Caki2 (cell line): ENCODE results near the gene CNIH1. TPM values are rescaled to one million over a fixed set of nuclear protein-coding genes. Genes with fewer than 3 reads are reported as not detected.

ENCODE experiments used
- DNase-seq: peaks from one replicate; pipeline ENCODE4 v3.0.0-alpha.2; 2015; ENCODE audit warnings: low read depth
- in situ Hi-C: cut with HindIII; loops from 2 replicates; pipeline ENCODE4 v1.10.0; 2016; ENCODE audit warnings: low sequenced_read_pairs, low pct_unique_long_range_greater_than_20kb, mixed read lengths
- total RNA-seq: library from RNA; depleted of rRNA; stranded (reverse); fragments of >200 nt; shearing (Covaris generic); gene quantifications from 2 replicates; pipeline ENCODE4 v1.2.3, GENCODE V29; 2014; ENCODE audit warnings: low replicate concordance; rRNA removed

The CNIH1 gene
- total RNA-seq = 114 and 150 TPM in 2 replicates

GRCh38 chr14:54440873-54441868 lies at the start of gene CNIH1:
Gene CNIH1 (minus strand): TSS chr14:54441374. CDS start chr14:54441327, 47 bp downstream.
- DNase-seq = peak; percentile 86
- in situ Hi-C loops = no loop called here

- in situ Hi-C loops = no loop called here
- DNase-seq = no peak
These were observed 49.4 kb upstream of the CNIH1 start for GRCh38 chr14:54490445-54491175.

- DNase-seq = no peak
- in situ Hi-C loops = no loop called here
These were observed 48.7 kb upstream of the CNIH1 start for GRCh38 chr14:54489731-54490444.

- in situ Hi-C loops = no loop called here
These were observed 48.1 kb upstream of the CNIH1 start for GRCh38 chr14:54489318-54489683.

GRCh38 chr14:54488646-54489317 lies 47.6 kb upstream of the CNIH1 start, which contains the start of gene GMFB:
Gene GMFB (minus strand): TSS chr14:54488980. CDS start chr14:54488927, 53 bp downstream.
- peak; percentile 96 for DNase-seq
- in situ Hi-C loops = no loop called here

More at GRCh38 chr14:54489318-54489683, 48.1 kb upstream of the CNIH1 start:
- no peak for DNase-seq

- in situ Hi-C loops = no loop called here
- no peak for DNase-seq
These were observed 47.1 kb upstream of the CNIH1 start for GRCh38 chr14:54488318-54488645.

GRCh38 chr14:54487771-54488170 lies 46.6 kb upstream of the CNIH1 start:
- in situ Hi-C loops = no loop called here
- DNase-seq = peak; percentile 64

GRCh38 chr14:54486685-54487084 lies 45.5 kb upstream of the CNIH1 start:
- no peak for DNase-seq

GRCh38 chr14:54483846-54484245 lies 42.7 kb upstream of the CNIH1 start:
- in situ Hi-C loops = no loop called here
- DNase-seq = no peak

More at GRCh38 chr14:54486685-54487084, 45.5 kb upstream of the CNIH1 start:
- in situ Hi-C loops = no loop called here

- in situ Hi-C loops = no loop called here
These were observed 42.0 kb upstream of the CNIH1 start for GRCh38 chr14:54483073-54483745.

GRCh38 chr14:54481695-54482094 lies 40.5 kb upstream of the CNIH1 start:
- DNase-seq = no peak
- in situ Hi-C loops = no loop called here

More at GRCh38 chr14:54483073-54483745, 42.0 kb upstream of the CNIH1 start:
- no peak for DNase-seq

GRCh38 chr14:54480830-54481562 lies 39.8 kb upstream of the CNIH1 start:
- in situ Hi-C loops = no loop called here
- DNase-seq = no peak

- DNase-seq = no peak
- in situ Hi-C loops = no loop called here
These were observed 37.6 kb upstream of the CNIH1 start for GRCh38 chr14:54478636-54479215.

GRCh38 chr14:54475911-54476310 lies 34.7 kb upstream of the CNIH1 start:
- DNase-seq = no peak
- in situ Hi-C loops = no loop called here

- no peak for DNase-seq
- in situ Hi-C loops = no loop called here
These were observed 34.2 kb upstream of the CNIH1 start for GRCh38 chr14:54475187-54475899.

GRCh38 chr14:54474232-54474793 lies 33.1 kb upstream of the CNIH1 start:
- no peak for DNase-seq
- in situ Hi-C loops = no loop called here
